ENCODE results near the gene CYSTM1.
"Not testable (repeated sequence)": the region's sequence is repeated elsewhere in the genome, so short reads cannot be mapped to it uniquely, and the experiment has no call there.

Gene CYSTM1

GRCh38 chr5:140178086-140178410, 3.1 kb downstream of the CYSTM1 start:
- DNase-seq (ENCODE audit: low read depth): no peak

GRCh38 chr5:140178482-140179116, 3.6 kb downstream of the CYSTM1 start:
- DNase-seq (ENCODE audit: low read depth): no peak

DNA sequence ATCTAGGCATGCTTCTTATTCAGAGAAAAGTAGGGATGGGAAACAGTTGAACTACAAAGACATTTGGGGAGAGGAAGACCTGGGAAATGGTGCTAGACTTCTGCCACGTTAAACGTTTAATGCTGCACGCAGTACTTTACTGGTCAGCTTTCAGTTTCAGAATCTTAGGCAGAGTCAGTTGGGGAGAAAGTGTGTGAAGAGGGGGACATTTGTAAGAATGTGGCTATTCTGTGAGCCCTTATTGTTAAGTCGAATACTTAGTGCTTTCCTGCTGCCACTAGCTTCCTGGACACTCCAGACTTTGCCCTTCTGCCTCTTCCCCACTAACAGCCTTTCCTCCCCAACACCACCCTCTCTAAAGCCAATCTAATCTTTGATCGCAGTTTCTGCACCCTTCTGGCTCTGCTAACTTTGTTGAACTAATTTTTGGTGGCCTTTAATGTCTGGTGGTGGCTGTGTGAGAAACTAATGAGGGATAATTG, 6.1 kb downstream of the CYSTM1 start:
- DNase-seq (ENCODE audit: low read depth): no peak

GRCh38 chr5:140181525-140181924, 6.5 kb downstream of the CYSTM1 start:
- no peak for DNase-seq (ENCODE audit: low read depth)

DNA sequence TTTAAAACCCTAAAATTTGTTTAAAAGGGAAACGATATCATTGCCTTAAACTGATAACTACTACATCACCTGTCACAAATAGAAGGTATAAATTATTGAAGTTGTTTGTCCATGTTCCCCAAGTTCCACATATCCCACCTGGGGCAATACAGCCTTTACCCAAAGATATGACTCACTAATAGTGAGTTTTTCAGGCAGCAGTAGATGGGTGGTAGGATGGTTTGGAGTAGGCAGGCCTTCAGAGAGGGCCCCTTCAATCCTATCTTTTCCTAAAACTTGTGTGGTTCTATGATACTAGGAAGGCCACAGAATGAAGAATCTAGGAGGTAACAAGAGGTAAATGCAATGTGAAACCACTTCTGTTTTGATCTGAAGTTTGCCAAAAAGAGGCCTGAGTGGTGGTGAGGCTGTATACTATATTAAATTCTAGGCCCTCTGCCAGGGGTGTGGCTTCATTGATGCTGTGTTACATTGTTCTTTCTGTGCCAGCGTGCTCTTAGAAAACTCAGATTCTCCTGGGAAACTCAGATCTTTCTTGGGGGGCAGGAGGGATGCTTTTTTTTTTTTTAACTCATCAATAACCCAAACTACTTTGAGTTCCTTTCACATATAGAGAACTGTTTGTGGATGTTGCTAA, 7.2 kb downstream of the CYSTM1 start:
- no peak for DNase-seq (ENCODE audit: low read depth)

GRCh38 chr5:140182803-140183367, 7.9 kb downstream of the CYSTM1 start:
- no peak for DNase-seq (ENCODE audit: low read depth)

- no peak for DNase-seq (ENCODE audit: low read depth)
These were observed 10.4 kb downstream of the CYSTM1 start for GRCh38 chr5:140185409-140185808.

- no peak for DNase-seq (ENCODE audit: low read depth)
These were observed 11.3 kb downstream of the CYSTM1 start for GRCh38 chr5:140186267-140186671.

- no peak for DNase-seq (ENCODE audit: low read depth)
These were observed 14.3 kb downstream of the CYSTM1 start for GRCh38 chr5:140189253-140189652.

DNA sequence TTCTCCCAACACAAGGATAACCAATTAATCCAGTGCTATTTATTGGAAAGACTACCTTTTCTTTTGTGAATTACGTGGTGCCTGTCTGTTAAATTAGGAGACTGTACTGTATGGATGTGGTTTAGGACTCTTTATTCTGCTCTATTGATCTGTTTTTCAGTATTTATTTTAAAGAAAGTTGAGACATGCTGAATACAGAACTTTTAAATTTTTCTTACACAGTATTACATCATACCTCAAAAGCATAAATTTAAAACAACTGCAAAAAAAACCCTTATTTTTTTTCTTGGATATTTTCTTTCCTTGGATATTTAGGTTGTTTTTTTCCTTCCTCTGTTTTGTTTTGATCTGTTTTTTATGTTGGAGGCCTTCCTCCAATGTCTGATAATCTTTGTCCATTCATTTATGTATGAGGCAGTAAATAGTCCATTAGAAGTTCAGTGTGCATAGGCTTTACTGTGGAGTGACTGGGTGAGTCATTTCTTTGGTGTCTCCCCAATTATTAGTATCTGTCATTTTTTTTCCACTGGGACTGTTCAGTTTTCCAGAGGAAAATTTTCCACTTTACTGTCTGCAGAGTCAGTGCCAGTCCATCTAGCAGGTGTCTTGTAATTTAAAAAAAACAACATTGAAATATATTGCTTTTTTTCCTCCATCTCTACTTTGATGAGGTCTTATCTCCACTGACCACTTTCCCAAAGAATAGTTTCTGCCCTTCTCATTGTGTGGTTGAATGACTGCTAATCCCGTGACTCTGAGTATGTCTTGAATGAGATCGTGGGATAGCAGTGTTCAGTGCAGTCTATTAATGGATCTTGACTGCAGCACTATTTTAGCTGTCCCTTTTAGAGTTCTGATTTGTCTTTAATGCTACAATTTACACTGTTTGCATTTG, 15.2 kb downstream of the CYSTM1 start:
- peak; percentile 53 for DNase-seq (ENCODE audit: low read depth)

GRCh38 chr5:140190872-140191218, 15.9 kb downstream of the CYSTM1 start:
- no peak for DNase-seq (ENCODE audit: low read depth)

GRCh38 chr5:140192715-140193430, 17.9 kb downstream of the CYSTM1 start:
- DNase-seq (ENCODE audit: low read depth): no peak

GRCh38 chr5:140194662-140195061, 19.7 kb downstream of the CYSTM1 start:
- no peak for DNase-seq (ENCODE audit: low read depth)

DNA sequence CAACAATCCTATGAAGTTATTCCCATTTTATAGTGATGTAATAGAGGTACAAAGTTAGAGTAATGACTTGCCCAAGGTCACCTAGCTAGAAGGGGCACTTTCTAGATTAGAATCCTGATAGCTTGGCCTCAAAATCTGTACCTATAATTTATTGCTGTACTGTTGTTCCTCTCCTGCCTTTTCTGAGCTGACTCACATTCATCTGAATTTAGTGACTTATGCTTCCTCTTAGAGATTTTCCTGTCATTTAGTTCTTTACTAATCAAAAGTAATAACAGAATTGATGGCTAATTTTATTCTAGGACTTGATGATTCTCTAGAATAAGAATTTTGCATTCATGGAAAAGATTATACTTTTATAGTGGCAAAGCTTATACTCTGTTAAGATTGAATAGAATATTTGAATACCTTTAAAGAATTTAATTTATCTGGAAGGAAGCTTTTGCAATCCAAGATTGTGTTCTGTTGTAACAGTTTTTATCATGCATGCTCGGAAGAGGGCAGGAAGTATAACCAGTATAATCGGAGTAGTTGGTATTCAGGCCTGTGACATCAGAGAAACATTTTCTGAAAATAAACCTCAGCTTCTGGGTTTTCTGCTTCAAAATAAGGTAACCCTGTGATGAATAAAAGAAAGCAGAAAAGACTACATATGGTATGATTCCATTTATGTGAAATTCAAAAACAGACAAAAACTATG, 21.3 kb downstream of the CYSTM1 start:
- no peak for DNase-seq (ENCODE audit: low read depth)

DNA sequence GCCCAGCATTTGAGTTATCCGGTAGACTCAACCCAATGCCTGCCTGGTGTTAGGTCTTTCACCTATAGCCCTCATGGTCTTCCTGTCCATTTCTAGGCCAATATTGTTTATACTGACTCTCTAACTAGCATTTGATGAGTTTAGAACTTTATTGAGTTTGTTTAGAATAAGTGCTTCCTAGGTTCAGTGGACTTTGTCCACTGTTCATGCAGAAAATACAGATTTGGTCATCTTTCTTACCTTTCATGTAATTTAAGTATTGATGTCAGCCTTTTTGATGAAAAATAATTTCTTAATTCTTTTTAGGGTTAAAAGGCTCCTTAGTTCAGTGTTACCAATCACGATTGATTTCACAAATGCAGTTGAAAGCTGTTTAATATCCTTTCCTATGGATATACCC, 22.0 kb downstream of the CYSTM1 start:
- DNase-seq (ENCODE audit: low read depth): no peak

- DNase-seq (ENCODE audit: low read depth): not testable (repeated sequence)
These were observed 23.9 kb downstream of the CYSTM1 start for GRCh38 chr5:140198915-140199314.

- peak; percentile 80 for DNase-seq (ENCODE audit: low read depth)
These were observed 27.1 kb downstream of the CYSTM1 start for GRCh38 chr5:140202078-140202477.

DNA sequence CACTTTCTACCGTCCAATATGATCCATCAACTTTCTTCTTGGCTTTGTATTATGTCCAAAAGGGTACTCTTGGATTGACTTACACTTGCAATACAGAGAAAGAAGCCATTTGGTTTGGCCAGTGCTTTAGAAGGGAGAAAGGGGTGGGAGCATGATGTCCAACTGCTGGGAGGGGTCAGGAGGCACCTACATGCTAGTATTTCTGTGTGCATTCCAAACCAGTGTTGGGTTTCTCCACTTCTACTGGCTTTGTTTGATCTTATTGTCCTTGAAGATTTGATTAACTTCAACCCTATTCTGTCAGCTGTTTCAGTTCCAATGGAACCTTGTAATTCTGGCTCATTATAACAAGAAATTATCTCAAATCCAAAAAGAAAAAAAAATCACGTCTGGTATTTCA, 27.6 kb downstream of the CYSTM1 start:
- no peak for DNase-seq (ENCODE audit: low read depth)

- peak; percentile 47 for DNase-seq (ENCODE audit: low read depth)
These were observed 30.2 kb downstream of the CYSTM1 start for GRCh38 chr5:140205216-140205615.

GRCh38 chr5:140205952-140206351, 31.0 kb downstream of the CYSTM1 start:
- no peak for DNase-seq (ENCODE audit: low read depth)

- peak; percentile 6 for DNase-seq (ENCODE audit: low read depth)
These were observed 32.4 kb downstream of the CYSTM1 start for GRCh38 chr5:140207250-140207964.

Data from ELR (cell line).